K562 (cell line): ENCODE data around the gene SIGLEC15. TPM values are rescaled to one million over a fixed set of nuclear protein-coding genes. Genes with fewer than 3 reads are reported as not detected.

Source experiments
- ATAC-seq: fragments of 200-7000 bp; cut with Tn5 transposase; 3 replicates; pipeline ENCODE4 v1.9.1; 2020; ENCODE audit warnings: moderate library complexity
- BruUV-seq: library from RNA; stranded (reverse); fragments of 400-500 nt; replicated peaks from 2 replicates; lab custom pipeline; 2021; lab: Mats Ljungman, UMichigan
- CTCF ChIA-PET: fragments of 300-600 bp; formaldehyde crosslinking; extraction: SDS; loops from one replicate; lab custom pipeline; 2021; ENCODE audit warnings: low intra/inter-chr PET ratio; lab: Yijun Ruan, JAX
- POLR2A ChIA-PET: fragments of 300-600, 350-650 bp; sonication (Branson Sonifier 250); formaldehyde crosslinking; extraction: SDS; loops from one replicate; lab custom pipeline; 2021; ENCODE audit warnings: antibody characterized with exemption, inconsistent platforms; lab: Yijun Ruan, JAX
- DNase-seq, 4 experiments: peaks; one replicate each; pipeline versions ENCODE4 v3.0.0 to v3.0.0-alpha.2; 2011 to 2018; ENCODE audit warnings: low spot score in 3 of 4, mixed read lengths in 3 of 4; ENCODE audit errors: extremely low read depth in 1 of 4
- FAIRE-seq: peaks from 2 replicates; lab custom pipeline; 2011; peaks lifted over from hg19 to GRCh38; lab: Jason Lieb, UNC
- H2AFZ ChIP-seq: 2 replicates; pipeline ENCODE4 v1.6.0; 2011; ENCODE audit warnings: low read depth, low read length, control low read depth, inconsistent platforms
- H3K27ac ChIP-seq: fragments of 200-600 bp; 3 replicates; pipeline ENCODE4 v1.8.0; 2011; ENCODE audit warnings: low read depth, mild to moderate bottlenecking, control low read depth, inconsistent platforms, low read length, moderate library complexity, mixed read lengths; ENCODE audit errors: extremely low read depth
- H3K27me3 ChIP-seq, 2 experiments: fragments of 300-600 bp in 1 of 2; 2 replicates in 1 of 2; 3 replicates in 1 of 2; pipeline versions ENCODE4 v1.6.0 to v1.8.0; 2011; ENCODE audit warnings: inconsistent platforms in 2 of 2, low read length in 2 of 2, mild to moderate bottlenecking in 1 of 2, mixed read lengths in 1 of 2, moderate library complexity in 1 of 2; ENCODE audit not compliant: control insufficient read depth in 2 of 2, insufficient read depth in 2 of 2
- H3K36me3 ChIP-seq: fragments of 300-600 bp; 3 replicates; pipeline ENCODE4 v1.8.0; 2011; ENCODE audit warnings: mild to moderate bottlenecking, low read length, inconsistent platforms; ENCODE audit not compliant: control insufficient read depth, insufficient read depth
- H3K4me1 ChIP-seq, 2 experiments: fragments of 200-600 bp in 1 of 2; replicated peaks in 1 of 2; 2 replicates in 1 of 2; 3 replicates in 1 of 2; pipeline versions ENCODE4 v1.5.1 to v1.8.0; 2011; ENCODE audit warnings: inconsistent platforms in 2 of 2, low read length in 2 of 2, mild to moderate bottlenecking in 1 of 2, mixed read lengths in 1 of 2, moderate library complexity in 1 of 2; ENCODE audit not compliant: control insufficient read depth in 2 of 2, insufficient read depth in 2 of 2
- H3K4me2 ChIP-seq: 2 replicates; pipeline ENCODE4 v1.6.1; 2011; ENCODE audit warnings: low read length, control low read depth, inconsistent platforms, mixed read lengths; ENCODE audit not compliant: insufficient read depth
- H3K4me3 ChIP-seq: fragments of 200-600 bp; sonication (generic), shearing (Covaris generic); 2 replicates; pipeline ENCODE4 v1.5.1; 2016; ENCODE audit warnings: control low read depth, inconsistent platforms
- H3K79me2 ChIP-seq: fragments of 200-600 bp; 3 replicates; pipeline ENCODE4 v1.8.0; 2011; ENCODE audit warnings: low read length, inconsistent platforms; ENCODE audit not compliant: control insufficient read depth, insufficient read depth
- H3K9ac ChIP-seq, 2 experiments: 2 replicates each; pipeline versions ENCODE4 v1.6.0 to v1.6.1; 2011; ENCODE audit warnings: low read depth in 2 of 2, low read length in 2 of 2, control low read depth in 1 of 2, inconsistent platforms in 1 of 2, mild to moderate bottlenecking in 1 of 2, mixed read lengths in 1 of 2; ENCODE audit not compliant: insufficient read depth in 1 of 2
- H3K9me1 ChIP-seq: one replicate; pipeline ENCODE4 v1.6.0; 2011; ENCODE audit warnings: inconsistent platforms, mild to moderate bottlenecking, low read length, moderate library complexity; ENCODE audit not compliant: control insufficient read depth, insufficient read depth
- H3K9me3 ChIP-seq: replicated peaks from 2 replicates; pipeline ENCODE4 v1.5.1; 2011; ENCODE audit warnings: low read depth, low read length, inconsistent platforms; ENCODE audit not compliant: control insufficient read depth, insufficient read depth
- H4K20me1 ChIP-seq: replicated peaks from 2 replicates; pipeline ENCODE4 v1.6.1; 2011; ENCODE audit warnings: low read length, inconsistent platforms, mixed read lengths; ENCODE audit not compliant: control insufficient read depth, insufficient read depth
- ZBTB40 ChIP-seq, 2 experiments: fragments of 450-650 bp in 1 of 2; sonication (generic) in 1 of 2; formaldehyde crosslinking in 1 of 2; IDR thresholded peaks; 2 replicates each; pipeline versions ENCODE4 v1.7.1 to v1.9.0; 2016 to 2022; ENCODE audit warnings: inconsistent platforms in 1 of 2, mild to moderate bottlenecking in 1 of 2, missing genetic modification reagents in 1 of 2
- ZFX ChIP-seq: sonication (generic); formaldehyde crosslinking; IDR thresholded peaks from 2 replicates; pipeline ENCODE4 v1.8.0; 2022; ENCODE audit warnings: mild to moderate bottlenecking, missing genetic modification reagents, moderate library complexity
- WGBS: fragments of 100-300 bp; shearing (Covaris generic); methylation state at CpG from one replicate; pipeline ENCODE4 v1.1.6; 2016; ENCODE audit warnings: low coverage, mixed read lengths; ENCODE audit not compliant: insufficient coverage; ENCODE audit errors: missing lambda C conversion rate; 5-methylcytosine and 5-hydroxymethylcytosine counted together
- in situ Hi-C: fragments of 300-500 bp; cut with MboI; formaldehyde crosslinking; loops from 4 replicates; pipeline ENCODE4 v1.15.0; 2018; ENCODE audit warnings: inconsistent platforms, mixed read lengths
- intact Hi-C: fragments of 100-400 bp; cut with micrococcal nuclease; formaldehyde crosslinking; loops from 2 replicates; pipeline ENCODE4 v1.14.2; 2022
- polyA plus RNA-seq, 8 experiments: library from polyadenylated mRNA; depleted of rRNA in 4 of 8; stranded (reverse) in 5 of 8; unstranded in 3 of 8; fragments of >200 nt; fragmentation: Nextera tagmentation in 2 of 8; fragmentation: Illumina TruSeq in 1 of 8; extraction: Ambion mirVana in 2 of 8; extraction: Trizol in 1 of 8; gene quantifications; 2 replicates each; pipeline versions ENCODE4 v1.2.1 to v1.2.3, GENCODE V29; 2011 to 2014; ENCODE audit warnings: inconsistent platforms in 1 of 8, missing spikeins in 1 of 8
- total RNA-seq, 7 experiments: library from RNA; depleted of rRNA in 6 of 7; stranded (reverse); fragments of >200 nt in 6 of 7; fragmentation: Illumina TruSeq in 2 of 7; extraction: Trizol in 2 of 7; gene quantifications; 2 replicates each; pipeline versions ENCODE4 v1.2.1 to v1.2.3, GENCODE V29; 2011 to 2021; ENCODE audit warnings: low replicate concordance in 1 of 7

SIGLEC15 gene
- total and polyA plus RNA-seq, 9 of the 15 experiments (the other 6 are each of a cell fraction or from before 2014, with no cell fraction given) = not detected

- TF ChIP-seq ZBTB40 (IDR thresholded peaks at IDR 0.05) (peak; percentile 81), ZBTB40 (CRISPR knock-in tag; IDR thresholded peaks at IDR 0.05) (no peak), ZFX (no peak)
- POLR2A ChIA-PET = no interaction called here
- Histone ChIP-seq H3K9me3 (no peaks in the 10 kb centered on the region), H3K27ac (no peak overlapping the region), H4K20me1 (no peaks in the 10 kb centered on the region), H3K9me1 (no peaks in the 10 kb centered on the region), H2AFZ (no peak overlapping the region), H3K27me3 (no peaks in the 10 kb centered on the region), H3K79me2 (no peaks in the 10 kb centered on the region), H3K4me3 (no peak overlapping the region), H3K4me1 (no peaks in the 10 kb centered on the region), H3K36me3 (peaks cover 10% of the 10 kb centered on the region; the same call in 2 of the 3 replicates), H3K9ac (no peak overlapping the region), H3K4me2 (no peak overlapping the region)
- in situ Hi-C loops (no loop called here), intact Hi-C loops (loop anchor here (10.0 kb wide), 1 partner anchor 225 kb away; no protein-coding TSS in a partner anchor)
- no TSS peak for BruUV-seq
- FAIRE-seq = no peak
- CTCF ChIA-PET = no interaction called here
- WGBS = 88% methylated on average over 2 of the region's 3 CpGs
- DNase-seq = no peak
- no peak for ATAC-seq
Measured at GRCh38 chr18:45889419-45890064, 64.1 kb downstream of the SIGLEC15 start.
